ENCODE measurements around the gene PLD6.
A peak's percentile ranks its signal among the peaks of the same experiment; 100 is the strongest.

The PLD6 gene

GRCh38 chr17:17252149-17252661 is 46.1 kb upstream of the PLD6 start:
- 79% methylated on average over 8 of the region's 9 CpGs for WGBS

GRCh38 chr17:17246879-17247278 is 40.7 kb upstream of the PLD6 start:
- Histone ChIP-seq H3K14ac (ENCODE audit: low read length in 2 of 2) (no peak overlapping the region), H2BK5ac (ENCODE audit: low read depth, low read length, poor library complexity, severe bottlenecking) (no peak overlapping the region), H3K23ac (ENCODE audit: low read length in 2 of 2) (no peak overlapping the region), H3K9ac (ENCODE audit: low read length) (no peak overlapping the region), H3K4me1 (ENCODE audit: control insufficient read depth, insufficient read depth, low read depth, low read length) (no peaks in the 10 kb centered on the region), H2AFZ (ENCODE audit: low read depth, low read length) (no peak overlapping the region), H4K8ac (ENCODE audit: low read length) (no peak overlapping the region), H3K27me3 (ENCODE audit: control insufficient read depth in 1 of 2, insufficient read depth in 1 of 2, low read length in 2 of 2) (no peaks in the 10 kb centered on the region), H3K9me3 (ENCODE audit: control insufficient read depth, low read length) (no peaks in the 10 kb centered on the region), H3K36me3 (ENCODE audit: control insufficient read depth in 1 of 2, insufficient read depth in 2 of 2, low read depth in 1 of 2, low read length in 2 of 2) (peaks cover 29 to 53% of the 10 kb centered on the region in 2 experiments), H2AK5ac (ENCODE audit: low read length, severe bottlenecking) (no peak overlapping the region), H3K4ac (ENCODE audit: low read depth in 1 of 2, low read length in 2 of 2) (no peak overlapping the region), H3K27ac (ENCODE audit: low read length, poor library complexity, severe bottlenecking) (no peak overlapping the region), H2BK15ac (ENCODE audit: low read depth, poor library complexity, severe bottlenecking) (no peak overlapping the region), H2BK120ac (ENCODE audit: low read depth, low read length) (no peak overlapping the region), H2BK12ac (ENCODE audit: low read length in 2 of 2) (no peak overlapping the region), H4K91ac (ENCODE audit: low read length) (no peak overlapping the region), H3K4me3 (ENCODE audit: insufficient read depth in 1 of 2, low read depth in 1 of 2, low read length in 2 of 2) (no peak overlapping the region), H3K79me1 (replicated peaks; ENCODE audit: low read length, poor library complexity, severe bottlenecking) (no peaks in the 10 kb centered on the region), H3K4me2 (ENCODE audit: low read length, poor library complexity, severe bottlenecking) (no peak overlapping the region), H3K18ac (ENCODE audit: low read depth in 1 of 2, low read length in 2 of 2) (no peak overlapping the region)
- WGBS = 97% methylated on average over 3 of the region's 3 CpGs
- DNase-seq = no peak

More at GRCh38 chr17:17252149-17252661, 46.1 kb upstream of the PLD6 start:
- Histone ChIP-seq H3K36me3 (ENCODE audit: control insufficient read depth in 1 of 2, insufficient read depth in 2 of 2, low read depth in 1 of 2, low read length in 2 of 2) (peaks cover 58 to 75% of the 10 kb centered on the region in 2 experiments), H2BK15ac (ENCODE audit: low read depth, poor library complexity, severe bottlenecking) (no peak overlapping the region), H3K4me1 (ENCODE audit: control insufficient read depth, insufficient read depth, low read depth, low read length) (no peaks in the 10 kb centered on the region), H3K4ac (ENCODE audit: low read depth in 1 of 2, low read length in 2 of 2) (no peak overlapping the region), H4K91ac (ENCODE audit: low read length) (no peak overlapping the region), H3K23ac (ENCODE audit: low read length in 2 of 2) (no peak overlapping the region), H2AK5ac (ENCODE audit: low read length, severe bottlenecking) (no peak overlapping the region), H3K9ac (ENCODE audit: low read length) (no peak overlapping the region), H3K14ac (ENCODE audit: low read length in 2 of 2) (no peak overlapping the region), H2BK12ac (ENCODE audit: low read length in 2 of 2) (no peak overlapping the region), H2AFZ (ENCODE audit: low read depth, low read length) (no peak overlapping the region), H3K18ac (ENCODE audit: low read depth in 1 of 2, low read length in 2 of 2) (no peak overlapping the region), H4K8ac (ENCODE audit: low read length) (peak overlapping the region; percentile 2), H3K9me3 (ENCODE audit: control insufficient read depth, low read length) (no peaks in the 10 kb centered on the region), H3K27me3 (ENCODE audit: control insufficient read depth in 1 of 2, insufficient read depth in 1 of 2, low read length in 2 of 2) (no peaks in the 10 kb centered on the region), H2BK120ac (ENCODE audit: low read depth, low read length) (no peak overlapping the region), H3K79me1 (replicated peaks; ENCODE audit: low read length, poor library complexity, severe bottlenecking) (peaks cover 11% of the 10 kb centered on the region), H3K27ac (ENCODE audit: low read length, poor library complexity, severe bottlenecking) (no peak overlapping the region), H3K4me3 (ENCODE audit: insufficient read depth in 1 of 2, low read depth in 1 of 2, low read length in 2 of 2) (no peak overlapping the region), H3K4me2 (ENCODE audit: low read length, poor library complexity, severe bottlenecking) (no peak overlapping the region), H2BK5ac (ENCODE audit: low read depth, low read length, poor library complexity, severe bottlenecking) (no peak overlapping the region)
- no peak for DNase-seq

- H3K4me3 ChIP-seq (ENCODE audit: insufficient read depth in 1 of 2, low read depth in 1 of 2, low read length in 2 of 2) = no peak overlapping the region
- no peak overlapping the region for H3K27ac ChIP-seq (ENCODE audit: low read length, poor library complexity, severe bottlenecking)
- no peak overlapping the region for H3K9ac ChIP-seq (ENCODE audit: low read length)
- no peaks in the 10 kb centered on the region for H3K79me1 ChIP-seq (replicated peaks; ENCODE audit: low read length, poor library complexity, severe bottlenecking)
- H2BK5ac ChIP-seq (ENCODE audit: low read depth, low read length, poor library complexity, severe bottlenecking) = no peak overlapping the region
- no peaks in the 10 kb centered on the region for H3K9me3 ChIP-seq (ENCODE audit: control insufficient read depth, low read length)
- H2BK120ac ChIP-seq (ENCODE audit: low read depth, low read length) = no peak overlapping the region
- no peak for DNase-seq
- H3K4ac ChIP-seq (ENCODE audit: low read depth in 1 of 2, low read length in 2 of 2) = no peak overlapping the region
- H3K4me2 ChIP-seq (ENCODE audit: low read length, poor library complexity, severe bottlenecking) = no peak overlapping the region
- H2BK15ac ChIP-seq (ENCODE audit: low read depth, poor library complexity, severe bottlenecking) = no peak overlapping the region
- H3K18ac ChIP-seq (ENCODE audit: low read depth in 1 of 2, low read length in 2 of 2) = no peak overlapping the region
- no peak overlapping the region for H4K91ac ChIP-seq (ENCODE audit: low read length)
- no peak overlapping the region for H2AK5ac ChIP-seq (ENCODE audit: low read length, severe bottlenecking)
- no peak overlapping the region for H3K14ac ChIP-seq (ENCODE audit: low read length in 2 of 2)
- no peaks in the 10 kb centered on the region for H3K27me3 ChIP-seq (ENCODE audit: control insufficient read depth in 1 of 2, insufficient read depth in 1 of 2, low read length in 2 of 2)
- no peak overlapping the region for H4K8ac ChIP-seq (ENCODE audit: low read length)
- H2BK12ac ChIP-seq (ENCODE audit: low read length in 2 of 2) = no peak overlapping the region
- WGBS = 98% methylated on average over 5 of the region's 6 CpGs
- no peak overlapping the region for H3K23ac ChIP-seq (ENCODE audit: low read length in 2 of 2)
- H2AFZ ChIP-seq (ENCODE audit: low read depth, low read length) = no peak overlapping the region
- H3K4me1 ChIP-seq (ENCODE audit: control insufficient read depth, insufficient read depth, low read depth, low read length) = peaks cover under 1% of the 10 kb centered on the region
- H3K36me3 ChIP-seq (ENCODE audit: control insufficient read depth in 1 of 2, insufficient read depth in 2 of 2, low read depth in 1 of 2, low read length in 2 of 2) = peaks cover 16 to 33% of the 10 kb centered on the region in 2 experiments
Observed at GRCh38 chr17:17243163-17243562, 37.0 kb upstream of the PLD6 start.

GRCh38 chr17:17242246-17242645 is 36.1 kb upstream of the PLD6 start:
- Histone ChIP-seq H3K79me1 (replicated peaks; ENCODE audit: low read length, poor library complexity, severe bottlenecking) (no peaks in the 10 kb centered on the region), H2BK5ac (ENCODE audit: low read depth, low read length, poor library complexity, severe bottlenecking) (no peak overlapping the region), H2AFZ (ENCODE audit: low read depth, low read length) (no peak overlapping the region), H4K8ac (ENCODE audit: low read length) (no peak overlapping the region), H3K27ac (ENCODE audit: low read length, poor library complexity, severe bottlenecking) (no peak overlapping the region), H3K36me3 (ENCODE audit: control insufficient read depth in 1 of 2, insufficient read depth in 2 of 2, low read depth in 1 of 2, low read length in 2 of 2) (peaks cover 9 to 24% of the 10 kb centered on the region in 2 experiments), H3K4me3 (ENCODE audit: insufficient read depth in 1 of 2, low read depth in 1 of 2, low read length in 2 of 2) (no peak overlapping the region), H3K23ac (ENCODE audit: low read length in 2 of 2) (no peak overlapping the region), H2BK120ac (ENCODE audit: low read depth, low read length) (no peak overlapping the region), H3K9ac (ENCODE audit: low read length) (no peak overlapping the region), H2BK12ac (ENCODE audit: low read length in 2 of 2) (no peak overlapping the region), H3K4me1 (ENCODE audit: control insufficient read depth, insufficient read depth, low read depth, low read length) (peaks cover 2% of the 10 kb centered on the region), H3K4me2 (ENCODE audit: low read length, poor library complexity, severe bottlenecking) (no peak overlapping the region), H3K4ac (ENCODE audit: low read depth in 1 of 2, low read length in 2 of 2) (no peak overlapping the region), H3K18ac (ENCODE audit: low read depth in 1 of 2, low read length in 2 of 2) (no peak overlapping the region), H2BK15ac (ENCODE audit: low read depth, poor library complexity, severe bottlenecking) (no peak overlapping the region), H3K27me3 (ENCODE audit: control insufficient read depth in 1 of 2, insufficient read depth in 1 of 2, low read length in 2 of 2) (no peaks in the 10 kb centered on the region), H3K9me3 (ENCODE audit: control insufficient read depth, low read length) (no peaks in the 10 kb centered on the region), H2AK5ac (ENCODE audit: low read length, severe bottlenecking) (no peak overlapping the region), H4K91ac (ENCODE audit: low read length) (no peak overlapping the region), H3K14ac (ENCODE audit: low read length in 2 of 2) (no peak overlapping the region)
- WGBS = 93% methylated on average over 7 of the region's 7 CpGs
- DNase-seq = no peak

Measured in mesenchymal stem cell (in vitro differentiated cells and primary cell).